ENCODE measurements around the gene IL13.

The IL13 gene

DNA sequence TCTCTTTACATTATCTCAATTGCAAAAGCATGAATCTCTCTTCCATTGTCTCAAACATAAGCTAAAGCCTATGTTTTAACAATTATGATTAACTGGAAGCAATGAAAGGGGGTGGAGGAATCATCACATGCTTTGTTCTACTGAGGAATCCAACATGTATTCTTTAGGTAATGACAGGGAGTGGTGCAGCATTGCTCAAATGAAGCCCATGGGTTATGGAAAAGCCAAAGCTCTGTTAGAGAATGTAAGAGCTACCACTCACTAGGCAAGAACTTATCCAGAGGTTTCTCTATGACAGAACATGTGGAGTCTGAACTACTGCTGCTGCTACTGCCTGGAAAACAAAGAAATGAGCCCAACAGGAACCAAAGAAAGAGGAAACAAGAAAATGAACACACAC, 50.7 kb downstream of the IL13 start:
- no peak overlapping the region for H3K4me3 ChIP-seq (replicated peaks; ENCODE audit: low read depth, low read length)
- H3K27me3 ChIP-seq (replicated peaks; ENCODE audit: control insufficient read depth, insufficient read depth, low read length), result no peaks in the 10 kb centered on the region
- DNase-seq (ENCODE audit: extremely low read depth, insufficient read length), result no peak
- TF ChIP-seq, protein P1, sequence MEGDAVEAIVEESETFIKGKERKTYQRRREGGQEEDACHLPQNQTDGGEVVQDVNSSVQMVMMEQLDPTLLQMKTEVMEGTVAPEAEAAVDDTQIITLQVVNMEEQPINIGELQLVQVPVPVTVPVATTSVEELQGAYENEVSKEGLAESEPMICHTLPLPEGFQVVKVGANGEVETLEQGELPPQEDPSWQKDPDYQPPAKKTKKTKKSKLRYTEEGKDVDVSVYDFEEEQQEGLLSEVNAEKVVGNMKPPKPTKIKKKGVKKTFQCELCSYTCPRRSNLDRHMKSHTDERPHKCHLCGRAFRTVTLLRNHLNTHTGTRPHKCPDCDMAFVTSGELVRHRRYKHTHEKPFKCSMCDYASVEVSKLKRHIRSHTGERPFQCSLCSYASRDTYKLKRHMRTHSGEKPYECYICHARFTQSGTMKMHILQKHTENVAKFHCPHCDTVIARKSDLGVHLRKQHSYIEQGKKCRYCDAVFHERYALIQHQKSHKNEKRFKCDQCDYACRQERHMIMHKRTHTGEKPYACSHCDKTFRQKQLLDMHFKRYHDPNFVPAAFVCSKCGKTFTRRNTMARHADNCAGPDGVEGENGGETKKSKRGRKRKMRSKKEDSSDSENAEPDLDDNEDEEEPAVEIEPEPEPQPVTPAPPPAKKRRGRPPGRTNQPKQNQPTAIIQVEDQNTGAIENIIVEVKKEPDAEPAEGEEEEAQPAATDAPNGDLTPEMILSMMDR (IDR thresholded peaks at IDR 0.05; ENCODE audit: insufficient read depth, low read length, poor library complexity, severe bottlenecking), result no peak
- no peaks in the 10 kb centered on the region; the same call in 1 of the 2 replicates for H3K36me3 ChIP-seq (ENCODE audit: control insufficient read depth, insufficient read depth, low read length)
